ENCODE data around the gene POSTN.

DNA sequence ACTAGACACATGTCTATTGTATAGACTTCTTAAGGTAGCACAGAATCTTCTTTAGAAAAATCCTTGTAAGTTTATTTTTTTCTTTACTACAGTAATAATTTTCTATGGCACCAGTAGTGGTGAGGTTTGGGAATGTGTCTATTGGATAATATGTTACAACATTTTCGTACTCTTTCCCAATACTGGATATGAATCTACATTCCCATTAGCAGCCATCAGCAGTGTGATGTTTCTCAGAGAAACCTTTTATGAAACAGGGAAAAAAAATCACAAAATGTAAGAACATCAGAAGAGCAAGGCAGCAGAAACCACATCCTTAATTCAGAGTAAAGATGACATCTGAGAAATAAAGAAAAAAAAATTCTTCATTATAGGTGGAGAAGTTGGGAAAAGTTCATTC is 83.3 kb downstream of the POSTN start:
- TF ChIP-seq POLR2A (IDR thresholded peaks at IDR 0.05) (no peak), CTCF (IDR thresholded peaks at IDR 0.05) (no peak), POLR2AphosphoS5 (IDR thresholded peaks at IDR 0.05) (no peak)
